Skin of body (tissue), 2 donors: ENCODE measurements around the gene PP2D1. TPM values are rescaled to one million over a fixed set of nuclear protein-coding genes. Genes with fewer than 3 reads are reported as not detected.
"Not testable (repeated sequence)": the region's sequence is repeated elsewhere in the genome, so short reads cannot be mapped to it uniquely, and the experiment has no call there.

Experiments
- DNase-seq: peaks from one replicate; lab custom pipeline; 2025; lab: John Stamatoyannopoulos, UW
- total RNA-seq: library from RNA; depleted of rRNA; stranded (reverse); fragments of >200 nt; gene quantifications from one replicate; pipeline ENCODE4 v1.2.3, GENCODE V29; 2014

The PP2D1 gene, protein sequence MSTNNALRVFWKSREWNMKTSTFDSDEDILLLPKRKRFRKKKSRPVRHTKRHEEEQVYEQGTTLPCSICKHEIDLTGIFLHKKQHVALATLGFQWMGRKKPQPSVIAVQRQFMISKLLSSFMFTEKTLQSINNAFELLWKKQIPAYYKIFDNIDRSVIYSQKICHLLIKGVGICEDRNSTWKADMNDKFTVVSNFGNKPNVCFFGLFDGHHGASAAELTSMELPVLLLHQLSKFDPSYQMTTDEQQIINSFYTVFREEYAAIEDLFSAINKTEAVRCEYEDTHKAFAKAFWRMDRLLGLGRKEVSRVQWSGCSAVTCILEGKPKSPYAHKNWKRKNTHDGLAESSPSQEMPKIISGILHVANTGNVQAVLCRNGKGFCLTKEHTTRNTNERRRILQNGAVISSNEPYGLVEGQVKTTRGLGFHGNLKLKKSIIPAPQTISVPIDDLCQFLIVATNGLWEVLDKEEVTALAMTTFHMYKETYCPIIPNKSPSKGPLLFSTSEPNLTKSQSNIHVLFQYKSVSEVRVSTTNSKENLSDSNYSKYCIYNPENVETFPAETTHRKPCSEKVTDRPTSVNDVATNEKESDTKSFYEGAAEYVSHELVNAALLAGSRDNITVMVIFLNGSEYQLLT
- not detected for total RNA-seq

DNA sequence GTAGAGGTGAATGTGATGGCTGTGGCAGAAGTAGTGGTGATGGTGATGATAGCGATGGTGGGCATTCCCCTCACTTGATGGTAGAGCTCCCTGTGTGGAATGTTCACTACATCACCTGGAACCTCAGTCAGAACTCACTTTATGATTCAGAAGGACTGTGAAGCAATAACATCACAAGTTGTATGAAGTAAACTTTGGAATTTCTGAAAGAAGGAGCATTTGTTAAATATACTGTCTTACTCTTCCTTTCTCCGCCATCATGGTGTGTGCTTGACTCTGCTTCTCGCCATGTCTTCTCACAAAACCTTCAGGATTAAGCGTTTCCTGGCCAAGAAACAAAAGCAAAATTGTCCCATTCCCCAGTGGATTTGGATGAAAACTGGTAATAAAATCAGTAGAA is at the start of gene PP2D1:
TSS of gene PP2D1 (minus strand) at position 101 of the 400 bp plus-strand sequence. CDS start 192 bp downstream, outside the sequence.
- no peak for DNase-seq

DNA sequence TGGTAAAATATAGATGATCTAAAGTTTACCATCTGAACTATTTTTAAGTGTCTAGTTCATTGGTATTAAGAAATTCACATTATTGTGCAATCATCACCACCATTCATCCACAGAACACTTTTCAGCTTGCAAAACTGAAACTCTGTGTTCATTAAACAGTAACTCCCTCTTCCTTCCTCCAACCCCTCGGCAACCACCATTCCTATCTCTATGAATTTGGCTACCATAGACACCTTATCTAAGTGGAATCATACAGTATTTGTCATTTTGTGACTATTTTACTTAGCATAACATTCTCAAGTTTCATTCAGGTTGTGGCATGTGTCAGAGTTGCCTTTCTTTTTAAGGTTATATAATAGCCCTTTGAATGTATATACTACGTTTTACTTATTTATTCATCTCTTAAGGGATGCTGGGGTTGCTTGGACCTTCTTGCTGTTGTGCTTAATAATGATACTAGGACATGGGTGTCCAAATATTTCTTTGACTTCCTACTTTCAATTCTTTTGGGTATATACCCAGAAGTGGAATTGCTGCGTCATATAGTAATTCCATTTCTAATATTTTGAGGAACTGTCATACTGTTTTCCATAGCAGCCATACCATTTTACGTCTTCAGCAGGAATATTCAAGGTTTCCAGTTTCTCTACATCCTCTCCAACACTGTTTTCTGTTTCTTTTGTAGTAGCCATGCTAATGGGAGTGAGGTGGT is 49.1 kb upstream of the PP2D1 start:
- no peak for DNase-seq

DNA sequence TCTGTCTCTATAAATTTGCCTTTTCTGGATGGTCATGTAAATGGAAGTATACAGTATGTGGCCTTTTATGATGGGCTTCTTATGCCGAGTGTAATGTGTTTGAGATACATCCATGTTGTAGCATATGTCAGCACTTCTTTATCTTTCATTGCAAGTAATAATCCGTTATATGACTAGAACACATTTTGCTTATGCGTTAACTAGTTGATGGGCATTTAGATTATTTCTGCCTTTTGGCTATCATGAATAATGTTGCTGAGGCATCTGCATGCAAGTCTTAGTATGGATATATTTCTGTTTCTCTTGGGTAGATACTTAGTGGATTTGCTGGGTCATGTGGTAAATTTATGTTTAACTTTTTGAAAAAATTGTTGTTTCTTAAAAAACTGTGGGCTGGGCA is 47.9 kb upstream of the PP2D1 start:
- DNase-seq, result no peak

DNA sequence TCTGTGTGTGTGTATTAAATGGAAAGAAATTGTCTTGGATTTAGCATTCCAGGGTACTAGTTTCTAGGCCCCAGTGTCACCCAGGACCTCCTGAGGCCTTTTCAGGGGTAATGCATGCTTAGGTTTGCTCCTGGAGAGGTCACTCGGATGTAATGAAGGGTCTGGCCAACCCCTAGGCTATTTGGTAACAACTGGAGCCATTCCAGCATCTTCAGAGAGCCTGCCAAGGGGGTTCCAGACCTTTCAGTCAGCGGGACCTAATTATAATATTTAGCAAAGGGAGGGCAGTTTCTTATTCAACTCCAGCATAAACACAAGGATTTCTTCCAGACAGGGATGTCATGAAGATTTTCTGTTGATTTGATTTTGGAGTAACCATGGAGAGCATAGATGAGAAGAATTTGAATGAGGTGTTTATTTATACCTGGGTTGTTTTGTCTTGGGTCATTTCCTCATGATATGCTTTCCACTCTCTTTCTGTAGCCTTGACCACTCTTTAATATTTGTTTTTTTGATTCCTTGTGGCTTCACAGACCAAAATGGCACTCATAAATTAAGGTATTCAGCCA is 45.6 kb upstream of the PP2D1 start:
- no peak for DNase-seq

DNA sequence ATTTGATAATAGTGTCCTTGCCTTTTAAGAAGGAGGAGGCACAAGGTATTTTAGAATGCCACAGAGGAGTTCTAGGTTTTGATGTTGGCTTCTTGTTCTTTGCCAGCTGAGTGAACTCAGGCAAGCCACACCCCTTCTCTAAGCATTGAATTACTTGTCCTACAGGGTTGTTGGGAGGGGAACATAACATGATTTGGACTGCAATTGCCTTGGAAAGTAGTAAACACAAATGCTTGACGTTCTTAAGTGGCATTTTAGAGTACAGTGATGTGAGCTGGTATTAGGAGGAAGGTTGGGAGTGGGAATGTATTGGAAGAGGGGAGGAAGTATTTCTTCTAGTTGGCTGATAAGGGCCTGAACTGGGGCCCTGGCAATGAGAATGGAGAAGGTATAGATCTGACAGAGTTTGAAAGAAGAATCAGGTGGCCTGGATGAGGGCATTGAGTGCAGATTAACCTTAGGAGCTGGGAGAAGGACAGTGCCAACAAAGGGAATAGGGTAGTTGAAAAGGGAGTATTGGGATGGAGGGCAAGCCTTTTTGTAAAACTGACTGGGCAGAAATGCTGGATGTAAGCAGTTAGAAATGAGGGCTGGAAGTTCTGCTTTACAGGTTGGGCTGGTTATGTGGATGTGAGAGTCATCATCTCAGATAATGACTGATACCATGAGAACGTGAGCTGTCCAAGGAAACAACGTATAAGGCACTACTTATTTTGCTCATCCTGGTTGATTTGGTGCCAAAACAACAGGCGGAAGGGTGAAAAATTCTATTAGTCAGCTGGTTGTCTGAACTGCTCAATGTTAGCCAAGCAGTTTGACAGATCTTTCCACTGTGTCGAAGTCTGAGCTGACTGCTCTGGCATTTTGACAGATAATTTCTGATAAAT is 44.9 kb upstream of the PP2D1 start:
- DNase-seq, result peak; percentile 20

DNA sequence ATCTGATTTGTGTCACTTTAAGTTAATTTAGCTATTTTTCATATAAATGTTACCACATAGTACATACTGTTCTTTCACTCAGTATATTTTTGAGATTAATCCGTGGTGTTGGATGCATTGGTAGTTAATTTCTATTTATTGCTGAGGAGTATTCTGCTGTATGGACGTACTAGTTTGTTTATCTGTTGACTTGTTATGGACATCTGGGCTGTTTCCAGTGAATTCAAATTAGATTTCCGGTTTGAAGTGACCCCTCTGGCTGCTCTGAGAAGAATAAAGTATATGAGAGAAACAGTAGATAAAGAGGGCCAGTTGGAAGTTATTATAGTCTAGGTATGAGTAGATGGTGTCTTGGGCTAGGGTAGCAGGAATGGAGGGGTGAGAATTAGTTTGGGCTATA is 43.8 kb upstream of the PP2D1 start:
- DNase-seq, result no peak

DNA sequence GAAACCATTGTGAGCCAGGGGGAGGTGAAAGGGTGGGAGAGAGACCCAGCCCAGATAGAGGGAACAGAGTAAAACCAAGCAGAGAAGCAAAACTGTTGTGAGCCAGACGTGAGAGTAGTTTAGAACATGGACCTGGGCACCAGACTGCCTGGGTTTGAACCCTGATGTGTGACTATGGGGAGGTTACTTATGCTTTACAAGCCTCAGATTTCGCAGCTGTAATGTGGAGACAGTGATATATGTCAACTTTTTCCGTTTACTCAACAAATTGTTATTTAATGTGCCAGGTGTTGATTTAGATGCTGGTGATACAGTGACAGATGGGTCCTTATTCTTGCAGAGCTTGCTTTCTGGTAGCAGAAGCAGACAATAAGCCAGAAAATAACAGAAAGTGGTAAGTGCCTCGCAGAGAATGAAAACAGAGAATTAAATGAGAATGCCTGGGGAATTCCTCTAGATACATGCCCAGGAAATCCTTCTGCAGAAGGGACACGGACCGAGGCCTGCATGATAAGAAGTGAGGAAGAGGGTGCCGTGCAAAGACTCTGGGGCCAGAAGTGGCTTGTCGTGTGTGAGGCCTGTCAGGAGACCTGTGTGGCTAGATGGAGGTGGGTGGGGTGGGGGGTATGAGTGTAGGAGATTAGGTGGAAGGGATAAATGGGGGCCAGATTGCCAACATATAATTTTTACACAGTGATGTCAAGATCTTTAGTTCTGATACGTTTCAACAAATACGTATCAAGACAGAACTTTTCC is 43.1 kb upstream of the PP2D1 start:
- DNase-seq, result no peak

DNA sequence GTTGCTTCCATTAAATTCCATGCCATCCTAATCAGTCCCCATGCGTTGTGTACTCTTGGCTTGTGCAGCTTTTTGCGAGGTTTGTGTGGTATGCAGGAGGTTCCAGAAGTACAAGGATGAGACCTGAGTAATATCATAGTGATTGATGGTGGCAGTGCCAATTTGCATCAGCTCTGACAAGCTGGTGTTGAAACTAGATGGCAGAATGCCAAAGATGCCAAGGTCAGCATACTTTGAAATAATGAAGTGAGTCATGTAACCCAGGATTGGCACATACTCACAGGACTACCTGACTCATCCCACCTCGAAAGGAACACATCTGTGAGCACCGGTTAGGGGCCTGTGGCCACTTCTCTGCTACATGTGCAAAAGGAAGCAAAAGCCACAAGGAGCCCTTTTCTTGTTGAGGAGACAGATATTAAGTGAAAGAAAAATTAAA is 42.5 kb upstream of the PP2D1 start:
- no peak for DNase-seq

DNA sequence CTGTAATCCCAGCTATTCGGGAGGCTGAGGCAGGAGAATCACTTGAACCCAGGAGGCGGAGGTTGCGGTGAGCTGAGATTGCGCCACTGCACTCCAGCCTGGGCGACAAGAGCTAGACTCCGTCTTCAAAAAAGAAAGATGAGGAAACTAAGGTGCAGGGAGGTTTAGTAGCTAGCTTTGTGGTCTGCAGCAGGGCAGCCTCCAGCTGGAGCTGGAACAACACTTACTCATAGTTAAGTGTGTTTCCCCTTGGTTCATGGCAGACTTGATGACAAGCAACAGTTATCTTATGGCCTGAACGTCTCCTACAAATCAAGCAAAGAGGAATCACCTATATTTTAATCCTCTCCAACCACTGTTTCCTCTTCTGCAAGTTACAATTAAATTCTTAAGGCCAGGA is 40.8 kb upstream of the PP2D1 start:
- DNase-seq, result no peak

DNA sequence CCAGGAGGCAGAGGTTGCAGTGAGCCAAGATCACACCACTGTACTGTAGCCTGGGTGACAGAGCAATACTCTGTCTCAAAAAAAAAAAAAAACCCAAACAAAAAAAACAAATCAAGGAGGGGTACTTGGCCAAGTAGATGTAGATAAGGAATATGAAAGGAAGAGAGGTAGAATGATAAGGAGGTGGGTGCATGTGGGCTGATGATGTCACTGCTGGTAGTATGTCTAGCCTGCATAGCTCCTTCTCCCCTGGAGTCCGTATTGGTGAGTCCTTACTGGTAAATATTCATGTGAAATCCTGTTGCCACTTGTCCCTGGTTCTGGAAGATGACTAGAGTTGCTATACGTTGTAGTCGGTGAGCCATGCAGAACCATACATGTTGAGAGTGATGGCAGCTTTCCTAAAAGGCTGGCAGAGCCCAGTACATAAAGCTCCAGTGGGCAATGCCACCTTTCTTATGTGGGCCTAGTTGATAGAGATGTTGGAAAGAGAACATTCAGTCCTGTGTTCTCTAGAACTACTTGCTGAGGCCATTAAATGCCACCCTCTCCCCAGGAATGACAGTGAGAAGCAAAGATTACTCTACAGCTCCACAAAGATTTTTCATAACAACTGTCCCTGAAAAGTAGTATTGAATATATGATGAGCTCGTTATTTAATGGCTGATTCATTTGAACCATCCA is 39.2 kb upstream of the PP2D1 start:
- no peak for DNase-seq

DNA sequence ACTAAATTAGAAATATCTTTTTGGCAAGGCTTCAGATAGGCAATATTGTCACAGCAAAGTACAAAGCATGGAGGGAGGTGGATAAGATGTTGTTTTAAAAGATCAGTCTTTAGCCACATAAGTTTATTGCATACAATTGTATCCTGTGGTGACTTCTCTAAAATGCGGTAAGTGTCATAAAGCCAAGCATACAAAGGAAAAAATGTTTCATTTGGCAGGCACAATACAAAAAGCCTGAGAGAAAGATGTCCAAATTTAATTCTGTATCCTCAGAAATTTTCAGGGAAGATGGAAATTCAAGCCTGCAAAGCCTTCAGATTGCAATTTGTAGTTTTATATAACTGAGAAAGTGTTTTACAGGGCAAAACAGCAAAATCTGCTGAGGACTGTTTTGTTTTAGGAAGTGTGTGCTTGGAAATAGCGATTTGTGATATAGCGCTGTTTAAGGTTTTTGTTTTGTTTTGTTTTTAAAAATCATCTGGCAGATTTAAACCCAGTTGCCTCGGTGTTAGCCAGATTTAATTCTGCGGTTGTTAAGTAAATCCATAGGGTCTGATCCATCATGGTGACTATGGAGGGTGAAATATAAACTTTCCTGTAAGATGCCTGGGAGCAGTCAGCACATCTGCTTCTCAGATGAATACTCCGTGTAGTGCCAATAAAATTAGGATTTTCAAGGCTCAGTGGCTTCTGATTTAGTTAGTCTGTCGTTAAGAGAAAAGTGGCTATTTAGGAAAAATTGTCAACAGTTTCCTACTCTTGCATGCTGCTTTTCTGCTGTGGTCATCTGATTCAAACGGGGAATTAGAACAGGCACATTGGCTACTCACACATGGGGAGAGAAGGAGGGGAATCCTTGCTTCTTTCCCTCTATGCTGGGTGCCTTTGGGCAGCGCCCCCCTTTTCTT is 36.2 kb upstream of the PP2D1 start:
- peak; percentile 67 for DNase-seq

DNA sequence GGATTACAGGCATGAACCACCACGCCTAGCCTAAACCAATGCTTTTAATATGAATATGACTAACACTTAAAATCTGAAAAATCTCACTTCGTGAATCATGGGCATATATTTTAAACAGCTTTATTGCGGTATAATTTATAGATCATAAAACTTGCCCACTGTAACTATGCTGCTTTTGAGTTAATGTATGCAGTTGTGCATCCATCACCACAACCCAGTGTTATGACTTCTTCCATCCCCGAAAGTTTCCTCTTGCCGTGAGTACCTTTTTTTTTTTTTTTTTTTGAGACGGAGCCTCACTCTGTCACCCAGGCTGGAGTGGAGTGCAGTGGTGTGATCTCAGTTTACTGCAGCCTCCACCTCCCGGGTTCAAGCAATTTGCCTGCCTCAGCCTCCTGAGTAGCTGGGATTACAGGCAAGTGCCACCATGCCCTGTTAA is 35.3 kb upstream of the PP2D1 start:
- no peak for DNase-seq

DNA sequence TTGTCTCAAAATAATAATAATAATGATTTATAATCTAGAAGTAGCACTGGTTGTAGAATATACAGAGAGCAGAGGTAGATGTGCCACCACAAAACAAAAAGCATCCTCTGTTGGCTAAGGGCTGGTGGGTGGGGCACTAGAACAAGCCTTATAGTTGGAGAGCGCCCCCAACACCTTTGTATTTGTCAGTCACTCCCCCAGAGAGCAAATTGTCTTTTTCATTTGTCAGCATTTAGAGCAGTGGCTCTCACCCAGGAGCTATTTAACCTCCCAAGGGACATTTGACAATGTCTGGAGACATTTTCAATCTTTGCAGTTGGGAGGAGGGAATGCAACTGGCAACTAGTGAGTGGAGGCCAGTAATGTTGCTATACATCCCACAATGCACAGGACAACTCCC is 34.5 kb upstream of the PP2D1 start:
- no peak for DNase-seq

DNA sequence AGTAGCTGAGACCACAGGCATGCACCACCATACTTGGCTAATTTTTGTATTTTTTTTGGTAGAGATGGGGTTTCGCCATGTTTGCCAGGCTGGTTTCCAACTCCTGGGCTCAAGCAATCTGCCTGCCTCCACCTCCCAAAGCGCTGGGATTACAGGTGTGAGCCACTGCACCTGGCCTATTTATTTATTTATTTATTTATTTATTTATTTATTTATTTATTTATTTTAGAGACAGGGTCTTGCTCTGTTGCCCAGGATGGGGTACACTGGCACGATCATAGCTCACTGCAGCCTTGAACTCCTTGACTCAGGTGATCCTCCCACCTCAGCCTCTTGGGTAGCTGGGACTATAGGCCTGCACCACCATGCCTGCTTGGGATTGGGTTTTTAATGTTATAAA is 33.1 kb upstream of the PP2D1 start:
- DNase-seq, result not testable (repeated sequence)

DNA sequence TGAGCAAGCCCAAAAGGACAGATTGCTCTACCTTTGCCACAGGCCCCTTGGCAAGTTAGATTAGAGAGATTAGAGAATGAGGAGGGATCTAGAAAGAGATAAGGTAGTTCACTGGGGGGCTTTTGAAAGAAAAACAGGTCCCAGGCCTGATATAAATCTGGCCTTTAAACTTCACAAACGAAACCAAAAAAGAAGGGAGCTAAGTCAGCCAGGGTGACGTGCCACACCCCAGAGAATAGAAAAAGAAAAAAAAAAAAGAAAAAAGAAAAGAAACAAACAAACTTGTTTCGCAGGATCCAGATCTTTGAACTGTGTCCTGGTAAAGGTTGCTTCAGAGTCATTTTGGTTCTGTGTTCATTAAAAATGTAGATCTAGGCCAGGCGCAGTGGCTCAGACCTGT is 31.8 kb upstream of the PP2D1 start:
- no peak for DNase-seq

DNA sequence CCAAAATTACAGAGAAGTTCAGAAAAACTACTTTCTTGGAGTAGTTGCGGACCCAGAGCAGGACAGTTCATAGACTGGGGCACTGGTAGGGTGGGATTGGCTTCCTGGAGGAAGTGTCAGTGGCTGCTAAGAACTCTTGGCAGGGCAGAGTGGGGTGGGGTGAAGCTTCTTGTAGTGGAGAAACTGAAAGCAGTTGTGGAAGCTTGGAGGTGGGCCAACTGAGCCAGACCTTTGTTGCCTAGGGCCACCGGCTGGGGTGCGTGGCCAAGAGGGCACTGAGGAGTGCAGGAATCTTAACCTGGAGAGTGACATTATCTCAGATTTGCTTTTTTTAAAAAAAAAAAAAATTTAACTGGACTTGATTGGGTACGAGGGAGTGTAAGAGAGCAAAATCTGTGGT is 31.3 kb upstream of the PP2D1 start:
- no peak for DNase-seq

DNA sequence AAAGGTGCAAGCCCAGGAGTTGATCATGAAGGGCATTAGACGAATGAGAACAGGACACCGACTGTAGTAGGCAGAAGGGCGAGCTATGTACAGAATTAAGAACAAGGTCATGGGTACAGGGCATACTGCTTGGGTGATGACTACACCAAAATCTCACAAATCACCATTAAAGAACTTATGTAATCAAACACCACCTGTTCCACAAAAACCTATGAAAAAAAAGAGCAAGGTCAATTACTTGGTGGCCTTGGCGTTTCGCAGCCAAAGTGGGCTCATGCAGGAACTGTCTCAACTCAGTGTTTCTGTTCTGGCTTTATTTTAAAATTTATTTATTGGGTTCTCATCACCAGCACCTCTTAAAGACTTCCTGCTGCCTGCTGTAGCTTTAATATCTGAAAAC is 30.3 kb upstream of the PP2D1 start:
- no peak for DNase-seq

DNA sequence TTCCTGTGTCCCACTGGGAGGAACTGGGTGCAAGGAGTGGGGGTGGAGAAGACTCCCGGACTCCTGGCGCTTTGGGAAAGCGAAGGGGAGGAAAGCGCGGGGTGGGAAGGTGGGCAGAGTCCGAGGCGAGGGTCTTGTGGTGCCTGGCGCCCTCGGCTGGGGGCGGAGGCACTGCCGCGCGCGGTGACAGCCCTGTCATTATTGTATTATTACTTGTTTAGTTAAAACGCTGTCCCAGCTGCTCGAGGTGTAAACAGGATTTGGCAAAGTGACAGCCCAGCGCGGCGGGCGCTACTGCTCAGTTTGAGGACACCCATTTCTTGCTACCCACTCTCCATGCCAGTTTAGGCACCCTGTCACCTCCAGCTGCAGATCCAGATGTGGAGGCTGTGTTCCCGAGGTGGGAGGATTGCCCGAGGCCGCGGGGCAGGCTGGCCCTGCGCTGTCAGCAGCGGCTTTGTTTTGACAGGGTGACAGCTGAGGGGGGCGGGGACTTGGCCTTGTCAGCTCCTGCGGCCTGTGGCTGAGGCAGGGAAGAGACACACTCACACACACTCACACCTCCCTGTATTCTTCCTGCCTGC is 29.2 kb upstream of the PP2D1 start:
- DNase-seq, result peak; percentile 72
